Panc1 (cell line): Measurements from ENCODE around the gene MBD3L3.

Experiments
- REST ChIP-seq, 2 experiments: IDR thresholded peaks; 2 replicates each; pipeline ENCODE4 v1.6.1; 2011 to 2012; ENCODE audit warnings: low read depth in 2 of 2, control low read depth in 1 of 2, low read length in 1 of 2, mild to moderate bottlenecking in 1 of 2, moderate library complexity in 1 of 2; ENCODE audit not compliant: insufficient read depth in 1 of 2
- SIN3A ChIP-seq: IDR thresholded peaks from 2 replicates; pipeline ENCODE4 v1.6.1; 2012; ENCODE audit warnings: low read depth, mild to moderate bottlenecking, low read length, moderate library complexity, borderline replicate concordance; ENCODE audit not compliant: insufficient read depth

- TF ChIP-seq SIN3A (no peak), REST (IDR thresholded peaks at IDR 0.05; ENCODE audit: insufficient read depth in 1 of 2, low read depth in 2 of 2, low read length in 1 of 2) (no peak)
These were observed 50.6 kb downstream of the MBD3L3 start for GRCh38 chr19:7007859-7008258.
